Activated naive CD4-positive, alpha-beta T cell treated with anti-CD3 and anti-CD28 coated beads, Interleukin-2, amount 10 ng/mL, durations not matched to agents 7 days and 5 days (primary cell): ENCODE measurements around the gene KDM8.
A peak's percentile ranks its signal among the peaks of the same experiment; 100 is the strongest.

Experiments
- CTCF ChIA-PET: fragments of 350-600 bp; sonication (Branson Sonifier 250); formaldehyde crosslinking; loops from one replicate; lab custom pipeline; 2021; ENCODE audit warnings: antibody characterized with exemption; lab: Charles Lee
- DNase-seq: peaks from one replicate; pipeline ENCODE4 v3.0.0-alpha.2; 2020
- H3K27ac Mint-ChIP-seq: one replicate; pipeline ENCODE4 v1.8.0; 2021; ENCODE audit warnings: mild to moderate bottlenecking, moderate library complexity, mixed read lengths
- H3K27me3 Mint-ChIP-seq: one replicate; pipeline ENCODE4 v1.8.0; 2021; ENCODE audit warnings: mild to moderate bottlenecking, mixed read lengths
- H3K36me3 Mint-ChIP-seq: one replicate; pipeline ENCODE4 v1.8.0; 2021; ENCODE audit warnings: mixed read lengths
- H3K4me1 Mint-ChIP-seq: one replicate; pipeline ENCODE4 v1.8.0; 2021; ENCODE audit warnings: mixed read lengths
- H3K4me3 Mint-ChIP-seq: one replicate; pipeline ENCODE4 v1.8.0; 2021; ENCODE audit warnings: mild to moderate bottlenecking, moderate library complexity, mixed read lengths
- H3K9me3 Mint-ChIP-seq: one replicate; pipeline ENCODE4 v1.8.0; 2021; ENCODE audit warnings: mixed read lengths

The KDM8 gene

DNA sequence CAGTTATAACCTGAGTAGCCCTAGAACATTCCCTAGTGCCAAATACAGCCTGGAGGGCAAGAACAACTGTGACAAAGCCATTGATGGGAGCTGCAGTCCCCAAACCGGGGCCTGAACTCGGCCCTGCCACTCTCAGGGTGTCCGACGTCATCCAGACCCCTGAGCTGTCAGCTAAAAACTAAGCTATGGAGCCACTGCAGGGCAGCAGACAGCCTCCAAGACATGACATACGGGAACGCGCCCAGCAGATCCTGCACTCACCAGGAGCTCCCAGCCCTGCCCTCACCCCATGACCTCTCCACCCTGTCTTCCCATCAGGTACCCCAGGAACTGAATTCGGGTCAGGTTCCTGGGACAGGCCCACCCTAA is 28.4 kb downstream of the KDM8 start:
- no peak for DNase-seq
- Mint-ChIP-seq H3K27ac (peak overlapping the region; percentile 99), H3K4me3 (peak overlapping the region; percentile 56), H3K9me3 (no peaks in the 10 kb centered on the region), H3K27me3 (peaks cover 3% of the 10 kb centered on the region), H3K36me3 (peaks cover 58% of the 10 kb centered on the region), H3K4me1 (peaks cover 91% of the 10 kb centered on the region)
- CTCF ChIA-PET: interaction anchor here (0.8 to 10.2 kb wide), 9 partner anchors 12 to 172 kb away, joined by 3 to 159 read pairs (median 8); partner anchors contain the start of gene KDM8

DNA sequence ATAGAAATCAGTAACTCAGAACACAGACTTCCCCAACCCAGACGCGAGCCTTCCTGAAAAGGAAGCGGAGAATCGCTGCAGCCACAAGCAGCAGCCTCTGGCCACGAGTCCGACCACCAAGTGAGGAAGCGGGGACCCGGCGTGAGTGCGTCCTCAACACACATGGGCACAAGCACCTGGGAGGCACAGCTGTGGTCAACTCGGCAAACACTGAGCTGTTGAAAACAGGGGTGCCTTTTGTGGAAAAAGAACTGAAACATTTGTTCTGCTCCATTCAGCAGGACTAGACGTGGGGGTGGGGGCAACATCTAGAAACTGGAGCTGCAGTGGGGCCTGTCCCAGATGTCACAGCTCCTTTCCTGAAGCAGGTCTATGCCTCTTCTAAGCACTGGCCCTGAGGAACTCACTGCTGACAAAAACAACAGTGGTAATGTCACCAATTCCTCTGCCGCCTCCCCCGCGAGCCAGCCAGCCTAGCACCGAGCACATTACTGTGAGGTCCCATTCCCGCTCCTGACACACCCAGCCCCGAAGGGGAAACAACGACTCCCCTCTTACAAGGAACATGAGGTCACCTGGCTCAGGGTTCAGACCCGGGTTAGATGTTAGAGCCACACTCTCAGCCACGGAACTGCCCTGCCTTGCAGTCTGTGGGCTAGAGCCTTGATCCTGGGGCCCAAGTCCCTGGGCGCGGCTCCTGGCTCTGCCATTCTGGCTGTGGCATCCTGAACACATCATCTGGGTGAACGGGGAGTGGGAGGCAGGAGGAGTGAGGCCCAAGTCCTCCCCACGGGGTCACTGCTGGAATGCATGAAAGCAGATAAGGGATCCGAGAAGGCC is 29.0 kb downstream of the KDM8 start:
- Mint-ChIP-seq H3K4me1 (peaks cover 91% of the 10 kb centered on the region), H3K27ac (peak overlapping the region; percentile 99), H3K27me3 (peaks cover under 1% of the 10 kb centered on the region), H3K36me3 (peaks cover 56% of the 10 kb centered on the region), H3K4me3 (peak overlapping the region; percentile 56), H3K9me3 (no peaks in the 10 kb centered on the region)
- CTCF ChIA-PET: interaction anchor here (0.7 to 10.2 kb wide), 9 partner anchors 11 to 171 kb away, joined by 3 to 159 read pairs (median 8); partner anchors contain the start of gene KDM8
- DNase-seq: peak; percentile 54

DNA sequence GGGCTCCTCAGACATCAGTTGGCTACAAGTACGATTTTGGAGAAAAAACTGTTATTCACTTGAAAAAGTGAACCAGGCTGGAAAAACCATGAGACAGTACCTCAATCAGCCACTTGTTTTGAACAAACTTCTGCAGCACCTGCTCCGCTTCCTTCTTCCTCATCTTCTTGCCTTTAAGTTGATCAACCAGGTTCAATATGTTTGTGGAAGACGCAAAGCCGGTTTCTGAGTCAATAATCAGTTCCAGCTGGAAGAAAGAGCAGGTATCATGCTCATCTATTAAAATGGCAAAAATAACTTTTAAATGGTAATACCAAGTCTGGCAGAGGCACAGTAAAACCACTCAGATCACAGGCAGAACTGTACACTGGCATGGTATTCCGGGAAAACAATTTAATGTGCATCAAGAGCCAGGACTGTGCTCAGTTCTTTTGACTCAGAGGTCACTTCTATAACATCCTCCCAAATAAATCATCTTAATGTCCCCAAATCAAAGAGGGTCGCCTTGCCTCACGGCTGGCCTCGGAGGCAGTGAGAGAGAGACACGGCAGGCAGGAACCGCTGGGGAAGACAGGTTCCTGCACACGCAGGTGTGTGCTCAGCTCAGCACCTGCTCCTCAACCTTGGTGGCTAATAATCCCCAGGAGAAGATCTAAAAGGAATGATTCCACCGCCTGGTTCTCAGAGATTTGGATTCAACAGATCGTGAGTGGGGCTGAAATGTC is 29.7 kb downstream of the KDM8 start:
- H3K36me3 Mint-ChIP-seq: peaks cover 53% of the 10 kb centered on the region
- peaks cover 95% of the 10 kb centered on the region for H3K4me1 Mint-ChIP-seq
- CTCF ChIA-PET: interaction anchor here (0.7 to 10.2 kb wide), 10 partner anchors 33 to 224 kb away, joined by 3 to 159 read pairs (median 23); partner anchors contain the start of gene NSMCE1
- no peaks in the 10 kb centered on the region for H3K27me3 Mint-ChIP-seq
- H3K4me3 Mint-ChIP-seq: peak overlapping the region; percentile 56
- no peaks in the 10 kb centered on the region for H3K9me3 Mint-ChIP-seq
- DNase-seq: no peak
- peak overlapping the region; percentile 99 for H3K27ac Mint-ChIP-seq

DNA sequence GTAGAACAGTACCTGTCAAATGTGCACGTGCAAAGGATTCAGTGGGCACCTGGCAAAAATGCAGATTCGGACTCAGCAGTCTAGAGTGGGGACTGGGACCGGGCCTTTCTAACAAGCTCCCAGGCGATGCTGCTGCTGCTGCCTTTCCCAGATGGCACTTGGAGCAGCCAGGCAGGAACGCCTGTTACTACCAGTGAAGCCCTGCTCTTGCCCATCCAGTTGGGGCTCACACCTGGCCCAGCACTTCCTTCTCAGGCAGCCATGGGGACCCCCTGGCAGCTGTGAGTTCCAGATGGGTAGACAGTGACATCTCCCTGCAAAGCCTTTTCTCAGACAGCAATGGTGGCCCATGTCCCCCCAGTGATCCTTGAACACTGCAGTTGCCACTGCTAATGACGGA is 30.4 kb downstream of the KDM8 start:
- no peaks in the 10 kb centered on the region for H3K9me3 Mint-ChIP-seq
- DNase-seq: no peak
- peak overlapping the region; percentile 99 for H3K27ac Mint-ChIP-seq
- CTCF ChIA-PET: interaction anchor here (0.6 to 10.2 kb wide), 24 partner anchors 10 to 223 kb away, joined by 3 to 159 read pairs (median 8); partner anchors contain the start of genes KDM8 and NSMCE1
- peaks cover 54% of the 10 kb centered on the region for H3K36me3 Mint-ChIP-seq
- H3K27me3 Mint-ChIP-seq: no peaks in the 10 kb centered on the region
- H3K4me3 Mint-ChIP-seq: peak overlapping the region; percentile 74
- H3K4me1 Mint-ChIP-seq: peaks cover 99% of the 10 kb centered on the region

DNA sequence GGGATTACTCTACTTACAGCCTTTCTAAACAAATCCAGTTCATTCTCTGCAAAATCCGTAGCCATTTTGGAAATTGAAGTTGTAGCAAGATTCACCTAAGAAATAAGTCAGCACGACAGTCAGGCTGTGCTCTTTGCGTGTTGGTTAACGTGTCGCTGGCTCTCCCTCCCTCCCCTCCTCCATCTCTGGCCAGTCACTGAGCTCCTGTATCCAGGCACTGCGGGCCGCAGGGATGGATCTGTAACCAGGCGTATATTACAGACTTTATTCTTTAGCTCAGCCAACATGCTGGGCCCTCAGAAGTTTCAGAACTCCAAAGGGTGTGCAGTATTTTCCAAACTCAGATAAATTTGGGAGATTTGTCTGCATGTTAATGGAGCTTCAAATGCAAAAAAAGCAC is 30.8 kb downstream of the KDM8 start:
- Mint-ChIP-seq H3K4me3 (peak overlapping the region; percentile 74), H3K36me3 (peaks cover 52% of the 10 kb centered on the region), H3K9me3 (no peaks in the 10 kb centered on the region), H3K4me1 (peaks cover 99% of the 10 kb centered on the region), H3K27ac (peak overlapping the region; percentile 99), H3K27me3 (no peaks in the 10 kb centered on the region)
- no peak for DNase-seq
- CTCF ChIA-PET: interaction anchor here (0.6 to 10.2 kb wide), 33 partner anchors 10 to 231 kb away, joined by 3 to 159 read pairs (median 5); partner anchors contain the start of genes KDM8 and NSMCE1

DNA sequence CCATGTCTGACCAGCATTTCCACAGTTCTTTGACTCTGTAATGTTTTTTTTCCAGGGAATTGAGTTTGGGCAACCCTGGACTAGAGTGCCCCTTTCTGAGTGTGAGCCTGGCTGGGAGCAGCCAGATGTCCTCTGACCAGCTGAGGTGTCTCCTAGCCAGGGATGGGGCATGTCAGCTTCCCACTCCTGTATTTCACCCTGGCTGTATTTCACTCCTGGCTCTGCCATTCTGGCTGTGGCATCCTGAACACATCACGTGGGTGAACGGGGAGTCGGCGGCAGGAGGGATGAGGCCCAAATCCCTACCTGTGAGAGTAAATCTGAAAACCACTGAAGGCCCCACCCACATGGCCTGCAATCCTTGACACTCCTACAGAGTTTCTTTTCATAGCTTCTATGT is 31.3 kb downstream of the KDM8 start:
- Mint-ChIP-seq H3K27ac (peak overlapping the region; percentile 99), H3K4me3 (peak overlapping the region; percentile 74), H3K9me3 (no peaks in the 10 kb centered on the region), H3K4me1 (peaks cover 99% of the 10 kb centered on the region), H3K36me3 (peaks cover 51% of the 10 kb centered on the region), H3K27me3 (no peaks in the 10 kb centered on the region)
- DNase-seq: no peak
- CTCF ChIA-PET: interaction anchor here (0.7 to 10.2 kb wide), 37 partner anchors 10 to 230 kb away, joined by 3 to 159 read pairs (median 5); partner anchors contain the start of genes KDM8 and NSMCE1

DNA sequence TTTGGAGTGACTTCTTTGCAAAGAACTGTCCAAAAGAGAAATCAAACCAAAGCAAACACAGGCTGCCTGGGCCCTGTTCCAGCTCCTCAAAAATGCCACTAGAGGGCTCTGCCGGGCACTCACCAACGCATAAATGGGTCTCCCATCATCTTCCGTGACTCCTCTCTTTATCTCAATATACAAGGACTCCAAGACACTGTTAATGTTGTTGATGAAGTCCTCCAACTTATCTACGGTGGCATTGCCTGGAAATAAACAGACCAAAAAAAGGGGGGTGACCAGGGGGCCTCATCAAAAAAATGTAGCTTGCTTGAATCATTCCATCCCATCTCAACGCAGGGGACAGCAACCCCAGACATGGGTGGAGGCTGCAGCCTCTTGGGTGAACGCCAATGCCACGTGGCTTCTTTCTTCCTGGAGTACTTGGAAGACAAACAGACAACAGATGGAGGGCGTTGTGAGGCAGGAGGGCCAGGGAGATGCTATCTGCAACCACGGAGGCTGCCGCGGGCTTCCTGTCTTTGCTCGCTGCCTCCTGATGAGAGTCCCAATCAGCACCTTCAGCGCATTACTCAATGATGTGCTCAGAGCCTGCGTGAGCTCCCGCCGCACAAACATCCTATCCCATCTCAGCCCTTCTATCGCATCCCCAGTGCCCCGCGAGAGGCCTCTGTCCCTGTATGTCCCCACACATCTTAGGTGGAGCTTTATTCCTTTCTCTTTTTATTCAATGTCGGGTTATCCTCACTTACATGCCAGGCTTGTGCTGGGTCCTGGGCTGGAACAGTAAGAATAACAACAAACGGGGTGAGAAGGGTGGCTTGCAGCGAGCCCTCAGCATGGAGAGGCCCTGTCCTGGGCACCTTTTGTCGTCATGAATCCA is 32.0 kb downstream of the KDM8 start:
- peak; percentile 97 for DNase-seq
- Mint-ChIP-seq H3K36me3 (peaks cover 52% of the 10 kb centered on the region), H3K4me3 (peak overlapping the region; percentile 74), H3K4me1 (peaks cover 99% of the 10 kb centered on the region), H3K9me3 (no peaks in the 10 kb centered on the region), H3K27me3 (no peaks in the 10 kb centered on the region), H3K27ac (peak overlapping the region; percentile 99)
- CTCF ChIA-PET: interaction anchor here (0.8 to 10.2 kb wide), 37 partner anchors 9 to 230 kb away, joined by 3 to 159 read pairs (median 5); partner anchors contain the start of genes KDM8 and NSMCE1

DNA sequence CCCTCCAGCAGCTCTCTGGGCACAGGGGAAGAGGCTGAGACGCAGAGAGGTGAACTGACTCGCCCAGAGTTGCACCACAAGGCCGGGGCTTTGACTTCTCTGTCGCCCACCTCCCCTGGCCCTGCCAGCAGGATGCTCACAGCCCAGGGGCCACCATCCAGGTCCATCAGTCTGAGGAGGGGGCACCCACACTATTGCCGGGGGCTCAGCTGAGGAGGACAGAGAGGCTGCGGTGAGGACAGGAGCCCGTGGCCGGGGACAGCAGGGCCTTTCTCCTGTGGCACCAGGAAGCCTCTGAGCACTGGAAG is 32.6 kb downstream of the KDM8 start:
- Mint-ChIP-seq H3K27me3 (no peaks in the 10 kb centered on the region), H3K4me3 (peak overlapping the region; percentile 74), H3K4me1 (peaks cover 94% of the 10 kb centered on the region), H3K9me3 (no peaks in the 10 kb centered on the region), H3K27ac (peak overlapping the region; percentile 99), H3K36me3 (peaks cover 47% of the 10 kb centered on the region)
- CTCF ChIA-PET: interaction anchor here (0.9 to 10.2 kb wide), 15 partner anchors 8 to 219 kb away, joined by 3 to 159 read pairs (median 8); partner anchors contain the start of gene NSMCE1
- DNase-seq: no peak

DNA sequence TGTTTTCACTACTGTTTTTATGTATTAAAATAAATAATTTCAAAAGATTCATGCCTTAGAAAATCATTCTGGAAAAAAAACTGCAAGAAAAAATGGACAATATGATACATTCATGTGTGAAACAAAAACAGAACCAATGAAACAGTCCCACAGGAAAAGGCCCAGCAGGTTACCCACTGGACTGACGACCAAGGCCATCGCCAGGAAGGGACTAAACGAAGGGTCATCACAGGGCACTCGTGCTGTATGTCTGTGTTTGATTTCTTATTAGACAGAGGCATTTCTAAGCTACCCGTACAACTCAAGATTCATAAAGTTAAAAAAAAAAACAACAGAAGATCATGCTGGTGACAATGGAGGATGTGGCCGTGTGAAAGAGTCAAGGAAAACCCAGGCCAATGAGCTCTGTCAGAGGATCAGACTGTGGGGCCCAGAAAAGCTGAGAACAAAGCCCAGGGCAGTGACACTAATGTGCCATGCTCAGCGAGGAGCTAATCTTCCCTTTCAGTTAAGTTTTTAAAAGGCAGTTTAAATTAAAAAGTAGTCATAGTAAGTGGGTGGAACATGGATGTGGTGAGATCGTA is 33.4 kb downstream of the KDM8 start:
- peaks cover 92% of the 10 kb centered on the region for H3K4me1 Mint-ChIP-seq
- H3K27ac Mint-ChIP-seq: peak overlapping the region; percentile 99
- no peaks in the 10 kb centered on the region for H3K9me3 Mint-ChIP-seq
- H3K27me3 Mint-ChIP-seq: no peaks in the 10 kb centered on the region
- DNase-seq: no peak
- H3K36me3 Mint-ChIP-seq: peaks cover 50% of the 10 kb centered on the region
- peak overlapping the region; percentile 59 for H3K4me3 Mint-ChIP-seq
- CTCF ChIA-PET: interaction anchor here (0.6 to 10.2 kb wide), 11 partner anchors 9 to 139 kb away, joined by 3 to 159 read pairs (median 3); partner anchors contain the start of genes KDM8 and NSMCE1

DNA sequence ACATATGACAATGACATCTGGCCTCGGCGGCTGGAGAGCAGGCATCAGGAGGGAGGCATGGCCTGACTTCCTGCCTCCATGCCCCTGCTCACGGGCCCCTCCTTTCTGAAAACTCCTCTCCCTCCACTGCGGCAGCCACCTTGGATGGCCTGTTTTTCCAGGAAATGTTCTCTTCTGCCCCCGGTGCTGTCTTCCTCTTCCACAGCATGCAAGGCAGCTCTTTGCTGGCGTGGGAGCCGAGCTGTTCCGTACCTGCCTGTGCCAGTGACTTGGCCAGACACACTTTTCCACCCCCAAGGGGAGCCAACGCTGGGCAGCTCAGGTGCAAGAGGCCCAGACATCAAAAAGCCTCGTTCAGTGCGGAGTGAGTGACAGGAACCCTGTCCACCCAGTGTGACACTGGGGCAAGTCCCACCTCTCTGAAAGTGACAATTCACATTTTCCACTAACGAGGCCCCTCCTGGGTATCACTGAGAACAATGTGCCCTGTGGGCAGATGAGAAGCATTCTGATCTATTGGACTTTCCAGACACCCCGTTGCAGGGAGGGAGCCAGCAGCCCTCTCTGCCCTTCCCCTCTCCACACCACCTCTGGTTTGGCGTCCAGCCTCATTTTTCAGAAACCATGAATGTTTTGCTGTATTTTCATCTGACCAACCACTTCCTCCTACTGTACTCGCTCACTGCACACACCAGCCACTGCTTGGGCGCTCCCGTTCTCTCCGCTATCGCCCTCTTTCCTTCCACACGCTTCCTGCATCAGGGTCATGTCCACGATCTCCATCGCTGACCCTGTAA is 34.1 kb downstream of the KDM8 start:
- Mint-ChIP-seq H3K27me3 (no peaks in the 10 kb centered on the region), H3K27ac (peak overlapping the region; percentile 99), H3K9me3 (no peaks in the 10 kb centered on the region), H3K36me3 (peaks cover 48% of the 10 kb centered on the region), H3K4me3 (peak overlapping the region; percentile 59), H3K4me1 (peaks cover 92% of the 10 kb centered on the region)
- CTCF ChIA-PET: interaction anchor here (0.6 to 10.2 kb wide), 9 partner anchors 8 to 138 kb away, joined by 3 to 159 read pairs (median 3); partner anchors contain the start of genes KDM8 and NSMCE1
- DNase-seq: peak; percentile 82

DNA sequence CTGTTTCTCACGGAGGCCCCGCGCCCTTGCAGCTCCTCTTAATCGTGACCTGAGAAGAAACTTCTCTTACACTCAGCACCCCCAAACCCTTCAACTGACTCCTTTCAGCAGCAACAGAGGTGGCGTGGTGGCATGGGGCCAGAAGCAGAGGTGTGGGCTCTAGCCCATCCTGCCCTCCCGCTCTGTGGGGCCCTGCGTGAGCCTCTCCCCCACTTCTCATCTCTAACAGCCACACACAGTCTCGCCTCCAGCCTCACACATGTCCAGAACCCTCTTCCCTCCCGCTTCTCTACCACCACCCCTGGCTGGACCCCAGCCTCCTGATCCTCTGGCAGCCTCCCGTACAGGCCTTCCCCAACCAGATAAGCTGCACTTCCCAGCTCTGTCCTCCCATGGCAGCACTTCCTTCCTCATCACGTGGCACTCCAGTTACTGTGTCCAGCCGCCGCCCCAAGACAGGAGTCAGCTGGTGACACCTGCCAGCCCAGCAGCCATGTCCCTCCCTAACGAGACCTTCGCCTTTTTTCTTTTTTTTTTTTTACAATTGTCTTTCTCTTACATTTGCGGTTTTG is 34.8 kb downstream of the KDM8 start:
- no peaks in the 10 kb centered on the region for H3K9me3 Mint-ChIP-seq
- CTCF ChIA-PET: interaction anchor here (0.7 to 10.2 kb wide), 5 partner anchors 11 to 132 kb away, joined by 3 to 159 read pairs (median 9); no protein-coding TSS in a partner anchor

DNA sequence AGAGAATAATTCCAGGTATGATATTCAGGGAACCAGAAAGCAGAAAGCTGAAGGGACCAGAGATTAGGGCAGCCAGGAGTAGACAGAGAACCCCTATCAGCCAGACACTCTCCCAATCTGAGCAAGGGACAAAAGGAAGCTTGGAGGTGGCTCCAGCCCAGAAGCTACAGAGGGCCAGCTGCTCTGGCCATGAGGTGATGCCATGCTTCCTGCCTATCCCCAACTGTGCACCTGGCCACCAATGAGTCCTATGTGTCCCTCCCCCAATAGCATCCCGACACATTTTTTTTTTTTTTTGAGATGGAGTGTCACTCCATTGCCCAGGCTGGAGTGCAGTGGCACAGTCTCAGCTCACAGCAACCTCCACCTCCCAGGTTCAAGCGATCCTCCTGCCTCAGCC is 35.3 kb downstream of the KDM8 start:
- H3K27ac Mint-ChIP-seq: peak overlapping the region; percentile 99
- no peak overlapping the region for H3K4me3 Mint-ChIP-seq
- H3K4me1 Mint-ChIP-seq: peaks cover 92% of the 10 kb centered on the region
- H3K36me3 Mint-ChIP-seq: peaks cover 41% of the 10 kb centered on the region
- no peaks in the 10 kb centered on the region for H3K27me3 Mint-ChIP-seq
- CTCF ChIA-PET: interaction anchor here (0.7 to 10.2 kb wide), 3 partner anchors 11 to 129 kb away, joined by 3 to 159 read pairs (median 9); no protein-coding TSS in a partner anchor
- H3K9me3 Mint-ChIP-seq: no peaks in the 10 kb centered on the region
- DNase-seq: peak; percentile 18

More for the DNA sequence above, 34.8 kb downstream of the KDM8 start:
- peaks cover 92% of the 10 kb centered on the region for H3K4me1 Mint-ChIP-seq
- peak overlapping the region; percentile 59 for H3K4me3 Mint-ChIP-seq
- peak overlapping the region; percentile 99 for H3K27ac Mint-ChIP-seq
- no peaks in the 10 kb centered on the region for H3K27me3 Mint-ChIP-seq
- peaks cover 45% of the 10 kb centered on the region for H3K36me3 Mint-ChIP-seq
- peak; percentile 33 for DNase-seq
